Retinal pigment epithelial cell (primary cell): ENCODE measurements around the gene ADGRD1.

Experiments
- DNase-seq: peaks from one replicate; pipeline ENCODE4 v3.0.0-alpha.2; 2010; ENCODE audit warnings: low read depth
- H3K4me3 ChIP-seq: 2 replicates; pipeline ENCODE4 v1.5.1; 2011; ENCODE audit warnings: mild to moderate bottlenecking, low read length, control low read depth, moderate library complexity
- CTCF ChIP-seq: conservative IDR thresholded peaks from 2 replicates; pipeline ENCODE4 v1.5.1; 2011; ENCODE audit warnings: low read depth, low read length, control low read depth, inconsistent platforms

Gene ADGRD1

GRCh38 chr12:131003036-131003715, 49.5 kb downstream of the ADGRD1 start:
- no peak for DNase-seq
- no peak overlapping the region for H3K4me3 ChIP-seq
- TF ChIP-seq CTCF = no peak

GRCh38 chr12:131003716-131004045, 50.0 kb downstream of the ADGRD1 start:
- no peak for TF ChIP-seq CTCF
- no peak overlapping the region for H3K4me3 ChIP-seq
- no peak for DNase-seq

GRCh38 chr12:131004166-131004565, 50.5 kb downstream of the ADGRD1 start:
- no peak for DNase-seq
- H3K4me3 ChIP-seq = no peak overlapping the region
- TF ChIP-seq CTCF = no peak

- H3K4me3 ChIP-seq = no peak overlapping the region
- DNase-seq = no peak
- no peak for TF ChIP-seq CTCF
Measured at GRCh38 chr12:131005161-131006035, 51.7 kb downstream of the ADGRD1 start.

GRCh38 chr12:131006036-131006735, 52.5 kb downstream of the ADGRD1 start:
- H3K4me3 ChIP-seq = no peak overlapping the region
- no peak for DNase-seq
- TF ChIP-seq CTCF = no peak

GRCh38 chr12:131007031-131007739, 53.5 kb downstream of the ADGRD1 start:
- TF ChIP-seq CTCF = no peak
- no peak overlapping the region for H3K4me3 ChIP-seq
- no peak for DNase-seq
